LoVo (cell line): ENCODE measurements around the gene AREL1.

ENCODE experiments used
- DNase-seq: peaks from one replicate; pipeline ENCODE4 v3.0.0-alpha.2; 2016; ENCODE audit warnings: low spot score

The AREL1 gene

DNA sequence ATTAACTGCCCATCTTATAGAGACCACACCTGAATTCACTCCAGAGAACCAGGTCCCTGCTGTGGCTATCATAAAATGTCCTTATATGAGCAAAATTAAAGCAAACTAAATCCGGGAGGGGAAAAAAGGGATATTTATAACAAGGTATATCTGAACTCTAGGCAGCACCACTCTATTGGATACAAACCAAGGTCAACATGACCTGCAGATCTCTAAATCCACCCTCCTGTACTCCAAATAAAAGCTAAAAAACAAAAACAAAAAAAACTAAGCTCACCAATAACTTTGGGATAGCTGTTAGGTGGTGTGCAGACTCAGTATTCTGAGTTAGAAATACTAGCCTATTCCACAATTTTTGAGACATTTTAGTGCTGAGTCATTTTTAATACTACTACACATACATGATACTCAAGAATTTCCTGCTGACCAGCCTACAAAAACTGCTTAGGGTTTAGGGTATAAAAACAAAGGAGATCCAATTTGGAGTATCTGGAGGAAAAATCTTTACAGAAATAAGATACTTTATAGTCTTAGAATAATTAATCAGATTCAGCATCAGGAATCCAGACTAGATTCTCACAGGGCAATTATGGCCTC lies 54.2 kb downstream of the AREL1 start:
- no peak for DNase-seq

DNA sequence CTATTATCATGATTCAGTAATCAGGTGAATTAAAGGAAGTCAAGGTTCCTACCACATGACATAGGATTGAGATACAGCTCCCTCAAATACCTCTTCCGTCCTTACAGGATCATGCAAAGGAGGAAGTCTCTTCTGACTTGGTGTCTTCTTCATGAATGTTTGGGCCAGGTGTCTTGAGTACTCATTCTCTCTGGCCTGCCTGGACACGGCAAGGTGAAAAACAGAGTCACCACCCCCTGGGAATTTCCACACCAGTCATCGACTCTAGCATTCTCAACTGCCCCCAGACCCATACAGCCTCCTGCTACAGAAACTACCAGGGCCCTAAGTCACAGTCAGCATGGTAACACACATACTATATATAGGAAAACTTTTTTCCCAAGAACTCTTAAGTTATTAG lies 55.9 kb downstream of the AREL1 start:
- no peak for DNase-seq

DNA sequence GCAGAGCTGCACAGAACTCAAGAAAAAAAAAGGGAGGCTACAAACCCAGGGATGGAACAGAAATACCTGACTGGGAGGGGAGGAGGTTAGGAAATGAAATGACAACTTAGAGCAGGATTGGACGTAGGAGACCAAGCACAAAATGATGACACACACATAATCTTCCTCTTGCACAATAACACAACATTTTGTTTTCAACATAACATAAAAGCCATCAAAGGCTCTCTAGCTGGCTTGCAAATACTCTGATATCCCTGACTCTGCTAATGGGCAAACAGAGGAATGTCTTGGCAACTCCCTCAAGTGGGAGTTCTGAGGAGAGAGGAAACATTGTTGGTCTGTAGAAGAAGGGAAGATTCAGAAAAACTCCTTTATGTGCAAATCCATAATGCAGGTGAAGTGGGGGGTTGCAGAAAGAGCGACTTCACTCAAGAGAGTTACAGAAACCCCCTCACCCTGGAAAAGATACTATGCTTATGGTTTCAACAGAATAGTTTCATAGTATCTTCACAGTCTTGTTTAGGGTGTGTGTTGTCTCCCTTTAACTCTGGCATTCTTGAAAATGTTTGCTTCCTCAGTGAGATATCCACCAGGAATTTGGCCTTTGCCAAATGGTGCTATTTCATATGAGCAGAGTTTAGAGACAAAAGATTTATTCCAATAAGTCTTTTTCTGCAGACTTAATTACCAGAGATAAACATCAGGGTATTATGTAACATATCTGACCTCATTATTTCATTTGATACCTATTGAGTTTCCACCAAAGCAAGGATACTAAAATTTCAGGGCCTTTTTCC lies 57.1 kb downstream of the AREL1 start:
- no peak for DNase-seq

DNA sequence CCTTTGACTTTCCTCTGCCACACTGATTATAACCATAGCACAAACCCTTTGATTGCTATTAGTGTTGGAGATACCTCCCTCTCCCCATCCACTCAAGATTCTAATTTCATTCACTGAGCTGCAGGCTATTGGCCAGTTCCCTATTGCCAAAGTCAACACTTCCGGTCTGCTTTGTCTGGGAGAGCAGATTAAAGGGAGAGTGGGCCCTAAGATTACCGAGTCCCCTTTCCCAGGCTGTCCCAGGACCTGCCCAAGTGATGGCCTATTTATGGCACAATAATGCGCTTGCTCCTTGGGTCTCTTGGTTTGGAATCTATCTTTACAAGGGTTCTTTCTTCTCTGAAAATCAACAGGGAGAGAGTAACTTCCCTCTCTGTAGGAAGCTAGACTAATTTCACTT lies 57.9 kb downstream of the AREL1 start:
- DNase-seq: no peak

DNA sequence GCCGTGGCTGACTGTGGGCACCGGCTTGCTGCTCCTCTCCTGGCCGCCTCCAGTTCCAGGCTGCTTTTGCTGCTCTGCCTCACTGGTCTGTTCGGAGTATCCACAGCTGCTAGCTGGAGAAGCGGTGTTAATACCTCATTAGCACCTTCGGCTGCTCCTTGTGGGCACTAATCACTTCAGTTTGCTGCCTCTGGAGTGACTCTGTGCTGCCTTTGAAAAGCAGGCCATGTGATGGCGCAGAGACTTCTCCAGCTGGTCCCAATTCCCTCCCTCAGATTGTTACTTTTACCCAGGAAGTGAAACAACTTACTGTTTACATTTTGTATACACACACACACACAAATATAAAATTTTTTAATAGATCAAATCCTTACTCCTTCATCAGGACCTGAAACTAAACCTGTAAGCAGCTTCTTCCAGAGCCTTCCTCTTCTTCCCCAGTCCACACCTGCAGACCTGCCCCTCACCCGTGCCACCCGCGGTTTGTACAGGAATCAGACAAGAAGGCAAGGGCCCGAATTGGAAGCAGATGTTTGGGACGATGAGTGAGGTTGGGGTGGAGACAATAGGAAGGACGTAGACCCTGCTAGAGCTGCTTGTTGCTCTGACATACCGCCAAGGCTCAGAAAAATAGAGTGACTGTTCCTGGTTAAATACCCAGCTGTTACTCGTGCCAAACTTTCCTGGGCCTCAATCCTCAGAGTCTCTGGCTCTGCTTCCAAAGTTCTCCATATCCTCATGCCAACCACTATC lies 59.3 kb downstream of the AREL1 start:
- DNase-seq: no peak

DNA sequence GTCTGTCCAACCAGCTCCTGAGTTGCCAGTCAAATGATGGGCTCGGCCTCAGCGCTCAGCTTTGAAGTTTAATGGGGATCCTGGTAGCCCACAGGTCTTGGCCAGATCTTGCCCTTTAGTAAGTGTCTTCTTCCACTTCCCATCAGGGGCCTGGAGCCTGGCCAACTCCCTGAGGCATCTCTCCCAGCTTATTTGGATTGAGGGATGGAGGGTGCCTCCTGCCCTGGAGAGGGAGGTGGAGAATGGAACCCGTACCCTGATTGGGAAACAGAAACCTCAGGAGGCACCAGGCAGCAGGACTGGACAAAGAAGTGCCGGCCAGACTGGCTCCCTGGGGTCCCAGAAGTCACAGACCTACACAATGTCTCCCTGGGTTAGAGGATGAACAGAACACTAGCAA lies 60.3 kb downstream of the AREL1 start:
- DNase-seq: no peak

DNA sequence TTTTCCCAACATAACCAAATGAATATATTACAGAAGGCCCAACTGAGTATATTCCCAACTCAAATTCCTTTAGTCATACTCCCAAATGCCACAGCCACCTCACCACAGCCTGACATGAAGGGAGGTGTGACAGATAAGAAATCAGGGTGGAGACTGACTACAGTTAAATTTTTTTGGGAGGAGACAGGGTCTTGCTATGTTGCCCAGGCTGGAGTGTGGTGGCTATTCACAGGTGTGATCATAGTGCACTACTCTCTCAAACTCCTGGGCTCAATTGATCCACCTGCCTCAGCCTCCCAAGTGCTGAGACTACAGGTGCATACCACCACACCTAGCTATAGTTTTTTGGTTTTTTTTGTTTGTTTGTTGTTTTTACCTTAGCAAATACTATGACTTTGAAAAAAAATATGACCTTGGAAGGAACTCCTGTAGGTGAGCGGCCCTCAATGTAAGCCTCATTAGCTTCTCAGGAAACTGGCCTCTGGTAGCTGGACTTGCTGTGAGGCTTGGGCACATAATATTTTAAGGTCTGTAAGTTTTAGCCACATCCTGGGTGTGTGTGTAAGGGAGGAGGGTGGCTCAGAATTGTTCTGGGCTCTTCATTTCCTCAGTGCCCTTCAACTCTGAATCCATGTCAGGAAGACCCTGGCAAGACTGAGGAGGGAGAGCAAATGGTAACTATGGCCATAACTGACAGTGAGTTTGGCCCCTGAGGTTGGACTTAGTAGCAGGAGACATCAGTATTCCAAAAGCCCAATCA lies 61.8 kb downstream of the AREL1 start:
- no peak for DNase-seq

DNA sequence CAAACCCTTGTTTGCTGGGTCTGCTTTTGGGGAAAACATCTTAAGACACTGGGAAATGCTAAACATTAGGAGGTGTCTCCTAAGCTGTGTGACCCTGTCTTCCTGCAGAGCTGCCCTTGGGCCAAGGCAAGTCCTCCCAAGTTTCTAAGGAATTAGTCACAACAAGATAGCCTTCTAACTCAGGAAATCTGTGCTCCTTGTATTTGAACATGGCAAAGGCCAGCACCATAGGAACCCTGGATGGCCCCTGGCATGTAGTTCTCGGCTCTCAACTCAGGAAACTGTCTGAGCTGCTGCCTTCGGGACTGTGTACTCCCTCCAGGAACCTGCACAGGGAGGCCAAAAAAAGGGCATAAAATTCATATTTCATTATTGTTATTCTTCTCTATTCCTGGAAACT lies 63.2 kb downstream of the AREL1 start:
- DNase-seq: no peak

DNA sequence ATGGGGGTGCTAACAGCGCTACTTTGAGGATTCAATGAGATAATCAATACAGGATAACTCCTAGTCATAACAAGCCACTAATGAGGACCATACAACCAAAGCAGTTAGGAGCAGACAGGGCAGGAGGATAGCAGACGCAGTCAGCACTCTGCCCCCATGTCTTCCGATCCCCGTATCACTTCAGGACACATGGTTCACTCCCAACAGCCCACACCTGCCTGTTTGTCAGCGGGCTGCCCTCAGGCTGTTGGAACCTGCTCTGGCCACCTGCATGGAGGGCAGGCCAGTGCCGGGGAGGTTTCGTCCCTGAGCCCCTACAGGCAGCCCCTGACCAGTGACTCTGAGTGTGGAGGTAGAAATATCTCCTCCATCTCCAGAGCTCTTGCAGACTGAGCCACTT lies 63.7 kb downstream of the AREL1 start:
- DNase-seq: no peak

DNA sequence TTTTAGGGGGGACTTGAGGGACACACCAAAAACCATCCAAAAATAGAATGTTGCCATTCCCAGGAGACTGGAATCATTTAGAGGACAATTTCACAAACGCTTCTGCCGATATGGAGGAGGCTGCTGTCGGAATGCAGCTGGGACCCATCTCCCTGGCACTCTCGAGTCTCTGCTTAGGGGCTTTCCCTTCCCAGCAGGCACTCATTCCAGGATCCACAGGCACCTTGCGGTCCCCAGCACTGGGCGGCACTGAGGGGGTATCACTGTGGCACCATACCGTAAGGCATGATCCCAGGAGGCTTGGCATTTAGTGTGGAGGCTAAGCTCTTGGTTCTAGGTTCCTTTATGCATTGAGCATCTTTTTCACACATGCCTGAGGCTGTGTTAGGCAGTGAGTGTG lies 64.3 kb downstream of the AREL1 start:
- no peak for DNase-seq

DNA sequence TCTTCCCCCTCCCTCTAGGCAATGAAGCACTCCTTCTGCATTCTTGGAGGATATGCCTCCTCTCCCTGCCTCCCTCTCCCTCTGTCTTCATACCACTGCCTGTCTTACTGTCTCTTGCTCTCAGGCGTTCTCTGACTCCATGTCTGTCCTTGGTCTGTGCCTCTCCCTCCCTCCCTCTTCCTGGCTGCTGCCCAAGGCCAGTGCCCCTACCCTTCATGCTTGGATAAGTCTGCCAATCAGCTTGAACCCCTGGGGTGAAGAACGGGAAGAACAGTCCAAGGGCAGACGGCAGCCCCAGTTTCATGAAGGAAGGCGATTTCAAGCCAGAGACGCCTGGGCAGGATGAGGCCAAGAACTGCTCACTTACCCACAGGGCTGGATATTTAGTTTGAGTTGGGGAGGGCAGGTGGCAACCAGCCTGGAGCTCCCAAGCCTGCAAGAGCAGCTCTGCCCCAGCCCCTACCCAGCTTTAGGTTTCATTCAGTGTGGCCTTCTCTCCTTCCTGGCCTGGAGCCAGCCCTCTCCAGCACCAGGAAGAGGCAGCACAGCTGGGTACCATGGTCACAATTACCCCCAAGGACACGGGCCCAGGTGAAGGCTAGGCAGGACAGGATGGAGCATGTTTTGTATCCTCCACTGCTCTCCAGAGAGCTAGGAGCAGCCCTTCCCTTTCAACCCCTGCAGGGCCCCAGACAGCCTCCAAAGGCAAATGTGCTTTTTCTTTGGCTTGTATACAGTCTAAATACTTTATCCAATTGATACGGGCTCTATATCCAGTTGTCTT lies 65.0 kb downstream of the AREL1 start:
- no peak for DNase-seq

DNA sequence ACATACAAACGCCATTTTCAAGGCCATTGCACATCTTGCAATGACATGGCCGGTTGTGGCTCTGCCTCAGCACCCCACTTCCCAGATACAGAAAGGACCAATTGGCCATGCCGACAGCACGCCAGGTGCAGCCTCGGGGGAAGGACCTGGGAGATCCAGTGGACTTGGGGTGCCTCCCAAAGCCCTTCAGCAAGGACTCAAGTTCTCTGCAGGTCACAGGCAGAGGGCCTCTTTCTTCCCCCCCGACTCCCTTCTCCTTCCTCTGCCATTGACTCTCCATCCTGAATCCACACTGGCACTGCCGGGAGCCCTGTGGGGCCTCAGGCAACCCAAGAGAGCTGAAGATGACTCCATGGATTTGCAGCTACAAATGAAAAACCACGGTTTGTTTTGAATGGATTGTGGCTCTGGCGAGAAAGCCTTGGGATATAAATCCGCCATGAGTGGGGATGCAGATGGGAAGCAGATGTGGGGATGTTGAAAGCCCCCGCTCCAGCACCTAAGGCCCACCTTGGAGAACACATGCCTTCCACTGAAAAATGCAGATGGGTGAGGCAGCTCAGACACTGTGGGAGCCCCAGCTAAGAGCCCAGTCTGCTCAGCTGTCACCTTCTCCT lies 65.7 kb downstream of the AREL1 start:
- no peak for DNase-seq

DNA sequence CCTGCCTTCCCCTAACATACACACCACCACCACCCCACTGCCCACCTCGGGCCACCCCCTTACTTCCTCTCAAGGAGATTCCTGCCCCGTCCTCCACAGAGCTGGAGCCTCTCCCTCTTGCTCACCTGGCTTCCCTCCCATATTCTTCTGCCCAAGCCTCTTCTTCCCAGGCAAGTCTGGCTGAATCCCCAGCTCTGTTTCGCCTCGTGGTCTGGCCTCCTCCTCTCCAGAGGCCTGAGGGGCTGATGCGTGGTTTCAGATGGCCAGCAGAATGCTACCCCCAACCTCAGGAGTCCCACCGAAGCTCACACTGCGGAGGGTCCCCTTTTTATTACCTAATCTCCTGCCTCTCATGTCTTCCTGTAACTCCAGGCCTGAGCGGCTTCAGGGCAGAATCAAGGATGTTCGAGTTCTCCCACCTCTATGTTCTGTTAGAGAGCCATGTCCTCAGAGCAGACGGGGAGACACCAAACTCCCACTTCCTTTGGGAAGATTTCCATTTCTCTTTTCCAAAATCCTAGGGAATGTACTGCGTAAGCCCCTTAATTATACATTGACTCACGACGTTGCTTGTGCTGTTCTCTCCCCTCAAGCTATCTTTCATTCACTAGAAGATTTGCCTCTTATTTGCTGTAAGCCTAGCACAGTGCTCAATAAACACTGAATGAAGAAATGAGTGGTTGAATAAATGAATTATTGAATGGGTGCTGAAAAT lies 67.0 kb downstream of the AREL1 start:
- no peak for DNase-seq

DNA sequence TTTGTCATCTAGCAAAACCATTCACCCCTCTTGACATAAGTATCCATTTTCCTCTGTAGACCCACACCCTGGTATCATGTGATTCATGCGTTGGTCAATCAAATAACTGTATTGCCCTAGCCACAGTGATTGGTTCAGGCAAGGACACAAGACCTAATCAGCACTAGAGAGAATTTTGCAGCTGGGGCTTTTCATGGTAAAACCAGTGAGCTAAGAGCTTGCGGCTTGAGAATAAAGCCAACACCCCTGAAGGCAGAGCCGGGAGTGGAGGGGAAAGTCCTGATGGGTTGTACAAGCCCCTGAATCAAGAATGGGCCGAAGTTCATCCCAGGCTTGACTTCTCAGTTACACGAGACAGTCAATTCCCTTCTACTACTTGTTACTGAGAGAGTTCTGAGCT lies 67.6 kb downstream of the AREL1 start:
- DNase-seq: no peak

DNA sequence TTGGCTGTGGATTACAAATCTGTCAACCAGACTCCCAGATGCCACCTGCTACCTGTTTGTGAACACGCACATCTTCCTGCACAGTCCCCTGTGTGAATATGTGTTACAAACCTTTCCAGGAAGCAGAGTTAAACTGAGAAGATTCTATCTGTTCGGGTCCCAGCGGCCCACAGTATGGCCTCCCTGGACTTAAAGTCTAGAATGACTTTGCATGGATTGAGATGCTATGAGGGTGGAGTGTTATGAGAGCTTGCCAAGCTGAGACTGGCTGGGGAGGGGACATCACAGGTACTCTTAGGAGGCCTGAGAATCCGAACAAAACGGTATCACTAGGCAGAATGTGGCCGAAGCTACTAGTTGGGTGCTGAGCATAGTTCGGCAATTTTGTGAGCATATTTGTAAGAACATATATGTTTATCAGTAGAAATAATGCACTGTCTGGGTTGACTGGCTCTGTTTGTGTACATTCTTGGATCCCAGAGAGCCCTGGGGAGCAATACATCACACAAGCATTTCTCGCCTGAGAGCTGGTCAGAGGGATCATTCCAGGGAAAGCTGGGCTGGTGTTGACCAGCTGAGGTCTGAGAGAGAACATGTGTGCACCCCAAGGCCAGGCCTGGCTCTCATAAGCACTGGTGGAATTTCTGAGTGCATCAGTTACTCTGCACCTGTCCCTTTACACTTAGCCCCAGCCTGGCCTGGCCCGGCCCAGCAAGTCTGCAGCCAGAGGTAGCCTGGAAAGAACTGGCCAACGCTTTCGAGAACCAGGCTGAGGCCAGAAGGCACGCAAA lies 71.1 kb downstream of the AREL1 start:
- DNase-seq: no peak

DNA sequence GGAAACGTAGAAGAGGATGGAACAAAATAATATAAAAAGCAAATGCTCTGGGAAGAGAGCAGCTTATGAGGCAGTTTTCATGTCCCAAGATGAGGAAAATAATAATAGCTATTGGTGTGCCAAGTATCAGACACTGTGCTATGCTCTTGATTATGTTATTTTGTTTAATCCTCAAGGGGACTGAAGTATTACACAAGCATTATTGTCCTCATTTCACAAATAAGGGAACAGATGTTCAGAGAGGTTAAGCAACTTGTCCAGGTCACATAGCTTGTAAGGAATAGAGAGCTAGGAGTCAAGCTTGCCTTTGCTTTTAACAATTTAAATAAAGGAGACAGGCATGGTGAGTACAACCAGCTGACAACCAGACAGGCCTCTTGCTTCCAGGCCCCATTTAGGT lies 73.9 kb downstream of the AREL1 start:
- no peak for DNase-seq

DNA sequence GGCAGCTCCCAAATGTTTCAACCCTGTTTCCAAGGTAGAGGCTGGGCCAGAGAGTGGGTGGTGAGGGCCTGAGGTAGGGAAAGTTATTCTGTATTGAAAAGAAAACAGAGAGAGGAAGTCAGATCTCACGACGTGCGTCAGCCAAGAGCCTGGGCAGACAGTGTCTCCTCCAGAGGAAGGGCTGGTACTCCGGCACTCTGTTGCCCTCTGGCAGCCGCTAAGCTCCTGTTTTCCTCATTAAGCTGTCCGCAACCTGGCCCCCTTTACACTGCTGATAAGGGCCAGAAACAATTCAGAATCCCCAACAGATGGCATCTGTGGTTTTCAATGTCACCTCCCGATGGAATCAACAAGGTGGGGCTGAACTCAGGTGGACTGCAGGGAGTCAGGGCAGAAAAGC lies 74.8 kb downstream of the AREL1 start:
- DNase-seq: no peak

DNA sequence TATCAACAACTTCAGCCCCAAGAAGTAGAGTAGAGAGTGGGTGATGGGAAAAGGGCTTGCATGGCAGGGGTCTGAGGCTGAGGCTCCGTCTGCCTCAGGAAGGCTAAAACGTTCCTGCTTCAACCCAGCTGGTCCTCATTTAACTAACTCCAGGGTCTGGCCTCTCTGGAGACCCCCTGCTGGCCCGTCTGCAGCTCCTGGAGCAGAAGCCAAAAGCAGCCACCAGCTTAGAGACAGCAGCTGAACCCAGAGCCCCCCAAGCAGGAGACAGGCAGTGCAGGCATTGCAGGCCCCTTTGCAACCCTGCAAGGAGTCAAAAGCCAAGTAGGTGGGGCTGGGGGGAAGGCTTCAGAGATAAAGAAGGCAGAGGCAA lies 75.7 kb downstream of the AREL1 start:
- DNase-seq: no peak

DNA sequence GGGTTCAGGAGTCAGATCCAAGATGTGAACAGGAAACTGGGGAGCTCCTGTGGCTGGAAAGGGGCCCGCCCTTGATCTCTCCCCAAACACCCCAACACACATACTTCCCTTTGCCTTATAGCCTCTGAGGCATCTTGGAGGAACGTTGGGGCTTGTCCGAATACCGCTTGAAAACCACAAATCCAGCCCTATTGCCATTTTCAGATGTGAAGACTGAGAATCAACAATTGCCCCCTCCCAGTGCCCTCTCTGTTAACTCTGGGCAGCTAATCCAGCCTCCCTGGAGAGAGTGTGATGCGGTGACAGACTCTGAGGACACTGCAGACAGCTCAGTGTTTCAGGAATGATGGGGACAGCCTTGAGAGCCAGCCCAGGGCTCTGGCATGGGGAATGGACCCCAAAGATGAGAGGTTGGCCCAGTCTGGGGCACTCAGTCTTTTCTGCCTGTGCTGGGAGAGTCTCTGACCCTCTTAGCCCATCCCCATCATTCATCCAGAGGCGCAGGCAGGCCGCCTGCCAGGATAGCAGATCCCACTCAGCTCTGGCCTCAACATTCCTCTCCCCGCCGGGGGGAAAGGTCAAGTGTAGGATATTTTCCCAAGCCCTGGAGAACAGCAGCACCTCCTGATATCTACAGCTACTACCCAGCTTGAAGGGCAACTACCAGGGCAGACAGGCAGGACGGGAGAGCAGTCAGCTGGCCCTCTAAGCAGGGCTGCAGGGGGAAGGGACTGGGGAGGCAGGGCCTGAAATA lies 76.3 kb downstream of the AREL1 start:
- no peak for DNase-seq
